ENCODE results near the gene SH3RF3.

GRCh38 chr2:109289504-109290222, 160.7 kb downstream of the SH3RF3 start:
- TF ChIP-seq POLR2AphosphoS5 (IDR thresholded peaks at IDR 0.05; ENCODE audit: low read depth, low read length) (no peak), CTCF (IDR thresholded peaks at IDR 0.05) (no peak), REST (IDR thresholded peaks at IDR 0.05; ENCODE audit: insufficient read depth in 1 of 2, low read depth in 2 of 2, low read length in 1 of 2) (no peak), SIN3A (IDR thresholded peaks at IDR 0.05; ENCODE audit: borderline replicate concordance, insufficient read depth, low read depth, low read length) (no peak)

All from Panc1 (cell line).